HEK293T (cell line): ENCODE data around the gene CMTM6.

Experiments used
- CTCF ChIA-PET: fragments of 350-600 bp; formaldehyde crosslinking; extraction: SDS; loops from one replicate; lab custom pipeline; 2021; ENCODE audit warnings: antibody characterized with exemption, inconsistent platforms; lab: Yijun Ruan, JAX
- POLR2A ChIA-PET: fragments of 350-600 bp; formaldehyde crosslinking; extraction: SDS; loops from one replicate; lab custom pipeline; 2020; ENCODE audit warnings: antibody characterized with exemption, inconsistent platforms; lab: Yijun Ruan, JAX
- DNase-seq: peaks from one replicate; pipeline ENCODE4 v3.0.0; 2012; ENCODE audit warnings: mixed read lengths; ENCODE audit errors: extremely low spot score
- ARNT ChIP-seq: fragments of 450-650 bp; IDR thresholded peaks from 2 replicates; pipeline ENCODE4 v1.6.1; 2017; ENCODE audit warnings: mild to moderate bottlenecking
- BHLHE40 ChIP-seq: fragments of 450-650 bp; IDR thresholded peaks from 2 replicates; pipeline ENCODE4 v1.6.1; 2016; ENCODE audit warnings: mild to moderate bottlenecking, moderate library complexity, borderline replicate concordance
- CTBP1 ChIP-seq: fragments of 450-650 bp; IDR thresholded peaks from 2 replicates; pipeline ENCODE4 v1.6.1; 2016; ENCODE audit warnings: borderline replicate concordance
- ELF4 ChIP-seq: fragments of 450-650 bp; IDR thresholded peaks from 2 replicates; pipeline ENCODE4 v1.6.1; 2017; ENCODE audit warnings: antibody characterized with exemption
- FOXA1 ChIP-seq: fragments of 450-650 bp; IDR thresholded peaks from 2 replicates; pipeline ENCODE4 v1.6.1; 2016; ENCODE audit warnings: mild to moderate bottlenecking
- FOXK2 ChIP-seq: fragments of 450-650 bp; IDR thresholded peaks from 2 replicates; pipeline ENCODE4 v1.6.1; 2016; ENCODE audit warnings: mild to moderate bottlenecking
- FOXM1 ChIP-seq: fragments of 450-650 bp; IDR thresholded peaks from 2 replicates; pipeline ENCODE4 v1.6.1; 2017; ENCODE audit warnings: mild to moderate bottlenecking, borderline replicate concordance
- HDGF ChIP-seq: fragments of 450-650 bp; IDR thresholded peaks from 2 replicates; pipeline ENCODE4 v1.6.1; 2017; ENCODE audit warnings: antibody characterized with exemption, borderline replicate concordance
- L3MBTL2 ChIP-seq: fragments of 450-650 bp; conservative IDR thresholded peaks from 2 replicates; pipeline ENCODE4 v1.6.1; 2016; ENCODE audit warnings: mild to moderate bottlenecking
- LEF1 ChIP-seq: fragments of 450-650 bp; IDR thresholded peaks from 2 replicates; pipeline ENCODE4 v1.6.1; 2017; ENCODE audit warnings: mild to moderate bottlenecking, borderline replicate concordance
- NFRKB ChIP-seq: fragments of 450-650 bp; IDR thresholded peaks from 2 replicates; pipeline ENCODE4 v1.6.1; 2016; ENCODE audit warnings: mild to moderate bottlenecking, moderate library complexity
- SP1 ChIP-seq: fragments of 450-650 bp; IDR thresholded peaks from 2 replicates; pipeline ENCODE4 v1.6.1; 2017
- SUZ12 ChIP-seq: fragments of 450-650 bp; IDR thresholded peaks from 2 replicates; pipeline ENCODE4 v1.6.1; 2016; ENCODE audit warnings: mild to moderate bottlenecking
- TARDBP ChIP-seq: fragments of 450-650 bp; IDR thresholded peaks from 2 replicates; pipeline ENCODE4 v1.6.1; 2016
- ZNF384 ChIP-seq: fragments of 450-650 bp; IDR thresholded peaks from 2 replicates; pipeline ENCODE4 v1.6.1; 2016
- TF ChIP-seq, protein P1 (sequence below): fragments of 450-650 bp; IDR thresholded peaks from 2 replicates; pipeline ENCODE4 v1.6.1; 2016

CMTM6 gene

DNA sequence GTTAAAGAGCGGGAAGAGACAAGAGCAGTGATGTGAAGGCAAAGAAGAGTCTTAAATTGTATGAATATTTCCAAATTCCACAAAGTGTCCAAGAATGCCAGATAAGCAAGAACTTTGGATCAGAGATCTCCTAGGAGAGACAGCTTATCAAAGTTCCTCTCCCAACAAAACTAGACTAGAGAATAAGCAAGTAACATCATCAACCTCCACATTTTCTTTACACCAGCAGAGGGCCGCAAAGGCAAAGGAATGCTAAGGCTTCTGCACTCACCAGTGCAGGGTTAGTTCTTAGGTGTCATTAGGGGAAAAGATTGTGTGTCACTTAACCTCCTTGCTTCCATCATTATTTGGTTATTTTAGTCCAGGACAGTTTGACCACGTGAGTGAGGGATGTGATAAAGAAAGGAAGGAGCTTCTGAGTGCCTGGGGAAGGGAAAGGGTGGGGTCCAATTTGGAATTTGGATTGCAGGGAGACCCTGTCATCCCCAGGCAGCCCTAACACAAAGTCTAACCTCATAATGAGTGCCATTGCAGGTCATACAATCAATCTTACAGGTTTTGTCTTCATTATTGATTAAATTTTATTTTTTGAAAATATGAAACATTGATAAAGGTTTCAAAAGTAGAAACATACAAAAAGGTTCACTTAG, 7.5 kb upstream of the CMTM6 start:
- POLR2A ChIA-PET = interaction anchor here (1.4 kb wide), 1 partner anchor 175 kb away, joined by 4 read pairs; the partner anchor contains the start of gene CNOT10
- DNase-seq = peak; percentile 75
- TF ChIP-seq HDGF (no peak), BHLHE40 (no peak), NFRKB (no peak), TARDBP (no peak), L3MBTL2 (no peak), SUZ12 (no peak), ARNT (no peak)
- TF ChIP-seq, protein P1, sequence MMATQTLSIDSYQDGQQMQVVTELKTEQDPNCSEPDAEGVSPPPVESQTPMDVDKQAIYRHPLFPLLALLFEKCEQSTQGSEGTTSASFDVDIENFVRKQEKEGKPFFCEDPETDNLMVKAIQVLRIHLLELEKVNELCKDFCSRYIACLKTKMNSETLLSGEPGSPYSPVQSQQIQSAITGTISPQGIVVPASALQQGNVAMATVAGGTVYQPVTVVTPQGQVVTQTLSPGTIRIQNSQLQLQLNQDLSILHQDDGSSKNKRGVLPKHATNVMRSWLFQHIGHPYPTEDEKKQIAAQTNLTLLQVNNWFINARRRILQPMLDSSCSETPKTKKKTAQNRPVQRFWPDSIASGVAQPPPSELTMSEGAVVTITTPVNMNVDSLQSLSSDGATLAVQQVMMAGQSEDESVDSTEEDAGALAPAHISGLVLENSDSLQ = 0 out of 2 replicates have a peak, but pooled peaks have one; percentile 19
- CTCF ChIA-PET = interaction anchor here (0.7 kb wide), 1 partner anchor 174 kb away, joined by 3 read pairs; no protein-coding TSS in a partner anchor

DNA sequence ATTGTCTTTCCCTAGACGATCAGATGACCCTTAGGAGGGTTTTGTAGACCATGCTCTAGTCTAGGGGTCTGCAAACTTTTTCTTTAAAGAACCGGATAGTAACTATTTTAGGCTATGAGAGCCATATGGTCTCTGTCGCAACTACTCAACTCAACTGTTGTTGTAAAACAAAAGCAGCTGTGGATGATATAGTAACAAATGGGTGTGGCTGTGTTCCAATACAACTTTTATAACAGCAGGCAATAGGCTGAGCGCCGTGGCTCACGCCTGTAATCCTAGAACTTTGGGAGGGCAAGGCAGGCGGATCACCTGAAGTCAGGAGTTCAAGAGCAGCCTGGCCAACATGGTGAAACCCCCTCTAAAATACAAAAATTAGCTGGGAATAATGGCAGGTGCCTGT, 6.1 kb upstream of the CMTM6 start:
- no peak for DNase-seq
- ChIA-PET POLR2A (no interaction called here), CTCF (no interaction called here)
- no peak for TF ChIP-seq FOXM1
- TF ChIP-seq, protein P1 = no peak
- TF ChIP-seq ARNT = no peak

DNA sequence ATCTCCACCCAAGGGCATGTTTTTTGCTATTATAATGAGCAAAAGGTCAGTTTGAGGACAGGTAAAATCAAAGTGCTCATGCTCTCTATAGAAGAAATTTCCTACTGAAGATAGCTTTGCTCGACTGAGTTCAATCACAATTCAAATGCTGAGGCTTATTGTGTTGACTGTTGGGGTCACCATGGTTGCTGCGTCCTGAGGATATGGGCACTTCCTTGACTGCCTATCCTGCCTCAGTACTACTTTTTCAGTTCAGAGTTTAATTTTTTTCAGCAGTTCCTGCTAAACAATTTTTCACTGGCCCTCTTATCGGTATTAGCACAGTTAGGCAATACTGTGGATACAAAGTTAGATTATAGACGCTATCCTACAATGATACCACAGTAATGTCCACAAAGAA, 3.8 kb upstream of the CMTM6 start:
- ChIA-PET POLR2A (interaction anchor here (1.2 kb wide), 1 partner anchor 179 kb away, joined by 3 read pairs; the partner anchor contains the start of gene CNOT10), CTCF (no interaction called here)
- no peak for TF ChIP-seq HDGF
- TF ChIP-seq, protein P1 = no peak
- TF ChIP-seq CTBP1 = no peak
- no peak for TF ChIP-seq NFRKB
- no peak for TF ChIP-seq TARDBP
- no peak for TF ChIP-seq SP1
- no peak for TF ChIP-seq FOXA1
- no peak for TF ChIP-seq SUZ12
- no peak for TF ChIP-seq ARNT
- TF ChIP-seq ZNF384 = no peak

DNA sequence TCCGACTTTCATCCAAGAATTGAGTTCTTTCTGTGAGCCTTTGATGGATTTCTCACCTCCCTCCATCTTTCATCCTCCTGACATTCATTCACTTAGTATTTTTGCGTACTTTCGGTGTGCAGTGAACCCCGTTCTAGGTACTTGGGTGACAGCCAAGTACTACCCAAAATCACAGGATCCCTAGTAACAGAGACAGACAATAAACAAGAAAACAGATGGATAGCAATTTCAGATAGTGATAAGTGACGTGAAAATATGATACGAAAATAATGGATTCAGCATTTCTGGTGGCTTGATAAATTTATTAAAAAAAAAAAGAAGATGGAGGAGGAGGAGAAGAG, 264 bp upstream of the CMTM6 start:
- DNase-seq = no peak
- POLR2A ChIA-PET = no interaction called here
- CTCF ChIA-PET = no interaction called here
- TF ChIP-seq NFRKB (no peak), SUZ12 (no peak), TARDBP (no peak), BHLHE40 (no peak), FOXK2 (no peak), ELF4 (no peak), FOXM1 (no peak), ZNF384 (no peak), ARNT (no peak)
- TF ChIP-seq, protein P1 = no peak

More for the DNA sequence above, 3.8 kb upstream of the CMTM6 start:
- DNase-seq = no peak

DNA sequence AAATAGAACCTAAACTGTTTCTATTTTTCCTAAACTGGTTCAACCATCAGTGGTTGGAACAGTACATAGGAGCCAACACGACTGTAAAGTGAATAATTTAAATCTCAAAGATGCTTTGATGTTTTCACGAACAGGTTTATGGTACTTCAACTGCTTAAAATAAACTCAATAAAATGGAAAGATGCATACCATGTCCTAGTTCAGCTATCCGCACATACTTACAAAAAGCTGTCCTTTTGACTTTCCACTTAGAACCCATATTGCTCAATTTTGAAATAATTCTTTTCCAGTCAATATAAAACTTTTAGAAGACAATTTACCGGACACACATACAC, 902 bp downstream of the CMTM6 start:
- POLR2A ChIA-PET = no interaction called here
- CTCF ChIA-PET = no interaction called here
- TF ChIP-seq FOXM1 (no peak), CTBP1 (0 out of 2 replicates have a peak, but pooled peaks have one; percentile 40)
- DNase-seq = no peak

DNA sequence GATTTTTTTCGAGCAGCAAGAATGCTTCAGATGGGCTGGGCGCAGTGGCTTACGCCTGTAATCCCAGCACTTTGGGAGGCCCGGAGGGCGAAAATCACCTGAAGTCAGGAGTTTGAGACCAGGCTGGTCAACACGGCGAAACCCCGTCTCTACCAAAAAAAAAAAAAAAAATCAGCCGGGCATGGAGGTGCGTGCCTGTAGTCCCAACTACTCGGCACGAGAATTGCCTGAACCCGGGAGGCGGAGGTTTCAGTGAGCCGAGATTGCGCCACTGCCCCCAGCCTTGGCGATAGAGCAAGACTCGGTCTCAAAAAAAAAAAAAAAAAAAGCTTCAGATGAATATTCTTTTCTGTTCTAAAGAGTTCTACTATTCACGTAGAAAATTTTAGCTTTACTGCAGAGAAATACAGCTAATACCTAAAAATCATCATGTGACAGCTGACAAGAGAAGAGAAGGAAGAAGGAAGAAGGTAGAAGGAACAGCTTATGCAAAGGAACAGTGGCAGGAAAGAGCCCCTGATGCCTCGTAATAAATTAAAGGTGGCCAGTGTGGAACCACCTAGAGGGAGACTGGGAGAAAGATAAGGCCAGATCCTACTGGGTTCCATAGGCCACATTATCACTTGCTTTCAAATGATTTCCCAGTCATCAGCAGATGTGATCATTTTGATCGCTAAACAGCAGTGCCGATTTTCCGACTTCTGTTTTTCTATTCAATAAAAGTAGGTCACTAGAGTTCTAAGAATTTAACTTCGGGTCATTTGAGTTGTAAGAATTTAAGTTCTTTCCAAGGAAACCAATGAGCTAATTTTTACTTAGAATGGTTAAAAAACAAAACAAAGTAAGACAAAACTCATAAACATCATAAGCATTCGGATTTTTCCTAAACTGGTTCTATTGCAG, 1.5 kb downstream of the CMTM6 start:
- CTCF ChIA-PET = no interaction called here
- DNase-seq = no peak
- POLR2A ChIA-PET = interaction anchor here (0.8 kb wide), 1 partner anchor 155 kb away, joined by 3 read pairs; no protein-coding TSS in a partner anchor
- TF ChIP-seq FOXM1 = no peak
- TF ChIP-seq ZNF384 = peak; percentile 84
- no peak for TF ChIP-seq CTBP1
- TF ChIP-seq, protein P1 = peak; percentile 16; the same call in 1 of the 2 replicates
- no peak for TF ChIP-seq LEF1
